Activated CD4-positive, alpha-beta memory T cell treated with anti-CD3 and anti-CD28 coated beads for 36 hours (primary cell): ENCODE data around the gene TMEM232. TPM values are rescaled to one million over a fixed set of nuclear protein-coding genes. Genes with fewer than 3 reads are reported as not detected.

Experiments
- CTCF ChIA-PET: fragments of 350-600 bp; sonication (Branson Sonifier 250); formaldehyde crosslinking; loops from one replicate; lab custom pipeline; 2021; ENCODE audit warnings: antibody characterized with exemption, inconsistent platforms; lab: Charles Lee
- POLR2A ChIA-PET: fragments of 350-600 bp; sonication (Branson Sonifier 250); formaldehyde crosslinking; loops from one replicate; lab custom pipeline; 2021; ENCODE audit warnings: antibody characterized with exemption; lab: Charles Lee
- DNase-seq: peaks from one replicate; pipeline ENCODE4 v3.0.0-alpha.2; 2020
- H3K27ac Mint-ChIP-seq: one replicate; pipeline ENCODE4 v1.8.0; 2021; ENCODE audit warnings: mixed read lengths
- H3K27me3 Mint-ChIP-seq: one replicate; pipeline ENCODE4 v1.8.0; 2021; ENCODE audit warnings: mixed read lengths
- H3K36me3 Mint-ChIP-seq: one replicate; pipeline ENCODE4 v1.8.0; 2021; ENCODE audit warnings: mixed read lengths
- H3K4me1 Mint-ChIP-seq: one replicate; pipeline ENCODE4 v1.8.0; 2021; ENCODE audit warnings: low read depth, mixed read lengths
- H3K4me3 Mint-ChIP-seq: one replicate; pipeline ENCODE4 v1.8.0; 2021; ENCODE audit warnings: mild to moderate bottlenecking, mixed read lengths
- H3K9me3 Mint-ChIP-seq: one replicate; pipeline ENCODE4 v1.8.0; 2021; ENCODE audit warnings: mixed read lengths
- intact Hi-C: fragments of 100-400 bp; cut with micrococcal nuclease; formaldehyde crosslinking; loops from one replicate; pipeline ENCODE4 v1.15.1; 2023
- total RNA-seq, 2 experiments: library from RNA; stranded (reverse); gene quantifications; one replicate each; pipeline ENCODE4 v1.2.3, GENCODE V29; 2021

The TMEM232 gene
- total RNA-seq, 2 experiments from 2014 or later, result 0.74 to 0.92 TPM

DNA sequence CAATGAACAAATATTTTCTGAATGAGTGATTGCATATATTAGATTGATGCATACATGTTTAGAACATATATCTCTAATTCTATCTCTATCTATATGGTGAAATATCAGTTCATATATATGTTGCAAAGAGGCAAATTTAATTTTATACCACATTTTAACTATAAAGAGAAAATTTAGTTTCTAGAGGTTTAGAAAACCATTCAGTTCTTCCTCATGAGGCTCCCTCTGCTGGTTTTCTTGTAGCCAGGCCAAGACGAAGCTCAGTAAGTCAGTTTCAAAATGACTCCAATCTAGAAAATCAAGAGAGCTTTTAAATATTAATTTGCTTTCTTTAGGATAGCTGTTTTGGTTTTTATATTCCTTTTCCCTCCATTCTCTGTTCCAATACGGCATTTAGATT is 312.1 kb downstream of the TMEM232 start:
- Mint-ChIP-seq H3K9me3 (no peaks in the 10 kb centered on the region), H3K4me3 (no peak overlapping the region), H3K27ac (no peak overlapping the region), H3K36me3 (no peaks in the 10 kb centered on the region), H3K4me1 (no peaks in the 10 kb centered on the region), H3K27me3 (no peaks in the 10 kb centered on the region)
- ChIA-PET POLR2A (no interaction called here), CTCF (interaction anchor here (0.6 to 1.3 kb wide), 3 partner anchors 147 to 1611 kb away, joined by 3 to 4 read pairs (median 4); no protein-coding TSS in a partner anchor)
- intact Hi-C loops, result no loop called here
- no peak for DNase-seq

DNA sequence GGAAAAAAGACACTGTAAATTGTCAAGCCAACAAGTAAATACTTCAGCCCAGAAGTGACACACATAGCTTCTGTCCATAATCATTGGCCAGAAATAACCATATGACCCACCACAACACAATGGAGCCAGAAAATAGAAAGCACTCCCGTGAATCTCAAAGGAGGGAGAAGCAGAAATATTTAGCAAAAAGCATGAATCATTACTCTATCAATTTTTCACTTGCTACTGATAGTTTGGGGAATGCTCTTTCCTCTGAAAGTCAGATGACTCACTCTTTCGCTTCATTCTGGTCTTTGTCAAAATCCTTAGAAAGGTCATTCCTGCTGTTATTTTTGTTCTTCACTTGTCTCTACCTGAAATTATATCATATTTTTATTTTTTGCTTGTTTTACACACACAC is 312.6 kb downstream of the TMEM232 start:
- CTCF ChIA-PET, result interaction anchor here (0.9 to 1.3 kb wide), 2 partner anchors 147 to 176 kb away, joined by 3 to 4 read pairs; no protein-coding TSS in a partner anchor
- intact Hi-C loops, result no loop called here
- POLR2A ChIA-PET, result no interaction called here
- Mint-ChIP-seq H3K36me3 (no peaks in the 10 kb centered on the region), H3K4me3 (no peak overlapping the region), H3K4me1 (no peaks in the 10 kb centered on the region), H3K27me3 (no peaks in the 10 kb centered on the region), H3K27ac (no peak overlapping the region), H3K9me3 (no peaks in the 10 kb centered on the region)
- no peak for DNase-seq

DNA sequence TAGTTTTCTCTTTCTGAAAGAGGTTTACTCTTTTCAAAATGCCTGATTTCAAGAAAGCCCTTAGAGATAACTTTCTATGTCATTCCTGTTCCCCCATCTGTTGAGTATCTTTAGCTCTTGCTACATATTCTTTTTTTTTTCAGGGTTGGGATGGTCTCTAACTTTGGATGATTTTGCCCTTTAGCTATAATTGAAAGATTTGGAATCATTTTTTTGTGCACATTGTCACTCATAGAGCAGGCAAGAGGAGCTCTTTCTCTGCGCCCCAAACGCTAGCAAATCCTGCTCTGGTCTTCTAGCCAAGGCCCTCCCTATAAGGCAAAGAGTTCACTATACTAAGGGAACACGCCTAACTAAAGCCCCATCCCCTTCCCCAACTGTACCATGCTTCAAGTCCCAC is 316.9 kb downstream of the TMEM232 start:
- H3K9me3 Mint-ChIP-seq, result no peaks in the 10 kb centered on the region
- no peaks in the 10 kb centered on the region for H3K4me1 Mint-ChIP-seq
- no peaks in the 10 kb centered on the region for H3K36me3 Mint-ChIP-seq
- no peak overlapping the region for H3K4me3 Mint-ChIP-seq
- POLR2A ChIA-PET, result no interaction called here
- no peak overlapping the region for H3K27ac Mint-ChIP-seq
- DNase-seq, result no peak
- CTCF ChIA-PET, result no interaction called here
- intact Hi-C loops, result no loop called here
- no peaks in the 10 kb centered on the region for H3K27me3 Mint-ChIP-seq

DNA sequence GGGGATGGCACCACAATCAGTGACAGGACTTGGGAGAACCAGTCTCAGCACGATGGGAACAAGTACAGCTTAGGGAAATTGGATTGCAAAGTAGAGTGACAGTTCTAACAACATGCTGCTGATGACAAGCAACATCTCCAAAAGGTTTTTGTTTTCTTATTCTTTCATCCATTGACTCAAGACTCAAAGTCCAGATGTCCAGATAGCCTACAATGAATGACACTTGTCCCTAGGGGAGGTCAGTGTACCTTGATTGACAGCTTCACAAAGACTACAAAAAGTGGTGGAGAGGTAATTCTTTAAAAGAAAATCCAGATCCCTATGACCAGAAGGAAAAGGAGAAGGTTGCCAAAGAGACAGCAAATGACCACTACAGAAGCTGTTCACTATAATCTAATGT is 323.9 kb downstream of the TMEM232 start:
- H3K9me3 Mint-ChIP-seq, result no peaks in the 10 kb centered on the region
- DNase-seq, result no peak
- ChIA-PET POLR2A (no interaction called here), CTCF (interaction anchor here (0.6 kb wide), 1 partner anchor 46 kb away, joined by 3 read pairs; no protein-coding TSS in a partner anchor)
- H3K27me3 Mint-ChIP-seq, result no peaks in the 10 kb centered on the region
- H3K27ac Mint-ChIP-seq, result no peak overlapping the region
- intact Hi-C loops, result no loop called here
- no peaks in the 10 kb centered on the region for H3K4me1 Mint-ChIP-seq
- H3K36me3 Mint-ChIP-seq, result no peaks in the 10 kb centered on the region
- H3K4me3 Mint-ChIP-seq, result no peak overlapping the region

DNA sequence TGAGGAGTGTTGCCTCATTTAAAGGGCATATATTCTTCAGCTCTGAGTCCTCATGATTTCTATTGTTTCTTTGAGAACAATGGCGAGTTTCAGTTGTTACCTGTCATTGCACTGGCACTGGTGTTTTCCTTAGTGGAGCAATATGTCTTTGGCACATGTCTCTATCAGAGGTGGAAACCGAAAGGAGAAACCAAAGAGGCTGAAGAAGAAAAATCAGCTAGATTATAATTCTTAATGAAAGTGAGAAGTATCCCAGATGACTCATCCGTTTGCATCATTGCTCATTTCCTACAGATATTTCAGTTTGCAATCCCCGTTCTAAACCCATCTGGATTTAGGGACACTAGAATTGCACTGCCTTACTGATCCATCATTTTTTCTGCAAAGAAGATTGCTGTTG is 324.6 kb downstream of the TMEM232 start:
- Mint-ChIP-seq H3K4me1 (no peaks in the 10 kb centered on the region), H3K4me3 (no peak overlapping the region), H3K9me3 (no peaks in the 10 kb centered on the region), H3K27me3 (no peaks in the 10 kb centered on the region), H3K27ac (no peak overlapping the region), H3K36me3 (no peaks in the 10 kb centered on the region)
- ChIA-PET CTCF (no interaction called here), POLR2A (no interaction called here)
- intact Hi-C loops, result no loop called here
- no peak for DNase-seq

DNA sequence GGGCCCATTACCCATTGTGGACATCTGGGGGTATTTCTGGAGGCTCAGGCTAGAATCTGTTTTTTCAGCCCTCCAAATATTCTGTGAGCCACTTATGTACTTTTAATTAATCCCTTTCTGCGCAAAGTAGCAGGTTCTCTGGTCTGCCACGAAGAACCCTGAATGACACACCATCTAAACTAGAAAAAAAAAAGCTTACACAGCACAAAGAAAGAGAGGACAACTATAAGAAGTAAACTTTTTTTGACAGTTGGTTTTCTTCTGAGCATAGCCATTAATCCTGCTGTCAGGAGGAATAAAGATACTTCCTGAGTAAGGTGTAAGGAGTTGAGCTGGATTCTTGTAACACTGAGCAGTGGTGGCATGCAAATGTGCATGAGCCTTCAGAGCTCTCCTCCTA is 327.5 kb downstream of the TMEM232 start:
- no peak overlapping the region for H3K4me3 Mint-ChIP-seq
- no peaks in the 10 kb centered on the region for H3K27me3 Mint-ChIP-seq
- no peak for DNase-seq
- ChIA-PET CTCF (no interaction called here), POLR2A (no interaction called here)
- no peaks in the 10 kb centered on the region for H3K4me1 Mint-ChIP-seq
- H3K27ac Mint-ChIP-seq, result no peak overlapping the region
- no peaks in the 10 kb centered on the region for H3K36me3 Mint-ChIP-seq
- intact Hi-C loops, result no loop called here
- H3K9me3 Mint-ChIP-seq, result no peaks in the 10 kb centered on the region

DNA sequence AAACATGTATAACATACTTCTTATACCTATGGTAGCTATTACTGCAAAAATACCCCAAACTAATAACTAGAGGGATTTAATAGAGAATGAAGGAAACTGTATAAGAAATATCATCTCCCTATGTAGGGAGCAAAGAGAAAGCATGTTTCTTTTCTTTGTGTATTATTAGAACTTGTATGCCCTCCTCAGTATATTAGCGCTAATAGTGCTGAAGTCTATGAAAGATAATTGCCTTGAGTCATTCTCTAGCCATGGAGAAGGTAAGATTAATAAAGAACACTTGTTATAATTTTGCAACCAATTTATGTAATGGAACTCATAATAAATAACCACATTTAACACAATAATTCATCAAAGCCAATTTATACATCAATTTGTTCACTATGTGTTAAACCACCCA is 329.2 kb downstream of the TMEM232 start:
- Mint-ChIP-seq H3K36me3 (no peaks in the 10 kb centered on the region), H3K9me3 (no peaks in the 10 kb centered on the region), H3K27me3 (no peaks in the 10 kb centered on the region), H3K4me3 (no peak overlapping the region), H3K4me1 (no peaks in the 10 kb centered on the region), H3K27ac (no peak overlapping the region)
- no peak for DNase-seq
- POLR2A ChIA-PET, result no interaction called here
- CTCF ChIA-PET, result no interaction called here
- intact Hi-C loops, result no loop called here

DNA sequence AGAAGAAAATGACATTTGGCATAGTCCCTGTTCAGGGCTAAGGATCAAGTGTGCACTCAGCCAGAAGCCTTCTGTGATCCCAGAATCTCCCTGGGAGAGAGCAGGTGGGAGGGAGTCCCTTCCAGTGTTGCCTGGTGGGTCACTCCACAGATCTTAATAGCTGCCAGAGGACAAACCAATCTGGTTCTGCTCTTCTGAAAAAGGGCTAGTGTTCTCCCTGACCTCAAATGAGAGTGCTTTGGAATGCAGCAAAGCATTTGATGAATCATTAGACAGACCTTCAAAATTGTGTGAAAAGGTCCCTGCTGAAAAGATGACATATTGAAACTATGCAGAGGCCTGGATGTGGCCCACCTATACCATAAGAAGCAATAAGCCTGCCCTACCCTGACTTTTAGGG is 339.7 kb downstream of the TMEM232 start:
- H3K4me1 Mint-ChIP-seq, result no peaks in the 10 kb centered on the region
- no peaks in the 10 kb centered on the region for H3K36me3 Mint-ChIP-seq
- H3K27ac Mint-ChIP-seq, result no peak overlapping the region
- ChIA-PET POLR2A (no interaction called here), CTCF (no interaction called here)
- no peak overlapping the region for H3K4me3 Mint-ChIP-seq
- intact Hi-C loops, result no loop called here
- DNase-seq, result no peak
- no peaks in the 10 kb centered on the region for H3K27me3 Mint-ChIP-seq
- H3K9me3 Mint-ChIP-seq, result no peaks in the 10 kb centered on the region

DNA sequence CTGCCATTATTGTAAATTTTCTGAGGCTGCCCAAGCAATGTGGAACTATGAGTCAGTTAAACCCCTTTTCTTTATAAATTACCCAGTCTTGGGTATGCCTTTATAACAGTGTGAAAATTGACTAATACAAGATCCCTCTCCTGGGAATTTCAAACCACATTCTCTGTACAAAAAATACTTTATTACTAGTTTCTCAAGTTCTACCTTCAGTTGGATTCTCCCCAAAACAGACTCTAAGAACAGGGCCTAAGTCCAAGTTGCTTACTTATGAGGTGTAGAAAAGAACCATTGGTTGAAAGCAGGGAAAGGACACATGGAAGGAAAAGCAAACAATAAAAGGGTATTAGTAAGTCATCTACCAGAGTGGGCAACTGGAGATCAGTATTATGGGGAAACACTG is 343.2 kb downstream of the TMEM232 start:
- intact Hi-C loops, result no loop called here
- DNase-seq, result no peak
- no peak overlapping the region for H3K27ac Mint-ChIP-seq
- H3K4me3 Mint-ChIP-seq, result no peak overlapping the region
- POLR2A ChIA-PET, result no interaction called here
- H3K36me3 Mint-ChIP-seq, result no peaks in the 10 kb centered on the region
- no peaks in the 10 kb centered on the region for H3K4me1 Mint-ChIP-seq
- H3K27me3 Mint-ChIP-seq, result no peaks in the 10 kb centered on the region
- CTCF ChIA-PET, result no interaction called here
- no peaks in the 10 kb centered on the region for H3K9me3 Mint-ChIP-seq

DNA sequence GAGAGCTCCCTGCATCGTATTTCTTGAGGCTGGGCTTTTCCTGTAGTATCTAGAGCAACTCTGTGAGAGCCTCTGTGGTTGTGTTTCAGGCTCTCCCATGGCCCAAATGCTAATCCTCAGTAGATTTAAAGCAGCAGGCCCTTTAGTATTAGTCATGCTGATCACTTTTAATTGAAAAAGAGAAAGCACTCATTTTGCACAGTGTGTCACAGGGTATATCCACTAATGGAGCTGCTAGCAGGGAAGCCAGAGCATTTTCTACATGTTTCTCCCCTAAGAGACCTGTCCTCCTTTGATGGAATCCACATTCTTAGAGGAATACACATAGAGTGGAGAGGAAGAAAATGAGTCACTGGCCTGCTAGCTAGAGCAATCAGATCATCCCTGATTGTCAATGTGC is 348.5 kb downstream of the TMEM232 start:
- POLR2A ChIA-PET, result no interaction called here
- Mint-ChIP-seq H3K4me1 (no peaks in the 10 kb centered on the region), H3K4me3 (no peak overlapping the region), H3K27ac (no peak overlapping the region), H3K36me3 (no peaks in the 10 kb centered on the region), H3K27me3 (no peaks in the 10 kb centered on the region), H3K9me3 (no peaks in the 10 kb centered on the region)
- intact Hi-C loops, result no loop called here
- CTCF ChIA-PET, result no interaction called here
- no peak for DNase-seq

DNA sequence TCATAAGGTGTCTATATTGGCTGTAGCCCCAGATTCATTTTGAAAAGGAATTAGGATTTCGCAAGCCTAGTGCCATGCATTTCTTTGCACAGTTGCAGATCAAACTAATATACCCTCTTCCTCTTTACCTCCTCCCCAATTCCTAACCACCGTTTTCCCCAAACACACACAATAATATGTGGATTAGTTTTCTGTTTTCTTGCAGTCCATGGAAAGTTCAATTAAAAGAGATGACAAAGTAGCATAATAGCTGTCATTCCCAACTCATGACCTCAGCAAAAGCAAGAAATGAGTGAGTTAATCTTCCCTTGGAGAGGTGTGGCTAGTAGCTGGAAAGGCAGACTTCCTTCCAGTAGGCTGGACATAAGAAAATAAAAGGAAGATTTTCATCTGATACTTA is 349.1 kb downstream of the TMEM232 start:
- Mint-ChIP-seq H3K36me3 (no peaks in the 10 kb centered on the region), H3K4me1 (no peaks in the 10 kb centered on the region), H3K27me3 (no peaks in the 10 kb centered on the region), H3K4me3 (no peak overlapping the region), H3K27ac (no peak overlapping the region), H3K9me3 (no peaks in the 10 kb centered on the region)
- DNase-seq, result no peak
- intact Hi-C loops, result no loop called here
- POLR2A ChIA-PET, result no interaction called here
- CTCF ChIA-PET, result no interaction called here

DNA sequence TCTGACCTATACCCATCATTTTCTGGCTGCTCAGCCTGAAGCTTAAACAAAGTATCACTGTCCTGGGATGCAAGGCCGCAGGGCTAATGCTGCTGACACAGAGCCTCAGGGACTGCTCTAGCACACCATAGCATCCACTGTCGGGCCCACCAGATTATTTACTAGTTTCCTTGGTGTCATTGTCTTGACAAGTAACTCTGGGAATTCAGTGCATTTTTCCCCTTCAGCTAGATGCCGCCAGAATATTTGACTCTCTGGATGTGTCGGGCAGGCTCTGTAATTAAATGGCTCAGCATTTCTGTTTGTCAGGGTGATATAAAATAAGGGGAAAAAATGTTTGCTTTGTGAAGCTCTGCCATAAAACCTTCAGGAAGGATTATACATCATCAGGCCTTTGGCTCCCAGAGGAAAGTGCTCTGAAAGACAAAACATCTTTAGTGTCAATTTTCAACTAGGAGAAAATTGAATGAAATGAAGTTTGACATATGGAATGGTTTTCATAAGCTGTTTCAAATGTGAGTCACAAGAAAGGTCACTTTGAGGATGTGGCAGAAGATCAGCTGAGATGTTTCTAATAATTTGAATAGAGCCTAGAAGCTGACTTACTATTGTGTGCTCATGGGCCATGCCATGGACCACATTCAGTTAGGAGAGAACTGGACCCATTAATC is 350.1 kb downstream of the TMEM232 start:
- no peaks in the 10 kb centered on the region for H3K36me3 Mint-ChIP-seq
- ChIA-PET POLR2A (no interaction called here), CTCF (no interaction called here)
- no peak overlapping the region for H3K4me3 Mint-ChIP-seq
- no peak for DNase-seq
- no peaks in the 10 kb centered on the region for H3K4me1 Mint-ChIP-seq
- no peaks in the 10 kb centered on the region for H3K27me3 Mint-ChIP-seq
- intact Hi-C loops, result no loop called here
- no peak overlapping the region for H3K27ac Mint-ChIP-seq
- no peaks in the 10 kb centered on the region for H3K9me3 Mint-ChIP-seq

DNA sequence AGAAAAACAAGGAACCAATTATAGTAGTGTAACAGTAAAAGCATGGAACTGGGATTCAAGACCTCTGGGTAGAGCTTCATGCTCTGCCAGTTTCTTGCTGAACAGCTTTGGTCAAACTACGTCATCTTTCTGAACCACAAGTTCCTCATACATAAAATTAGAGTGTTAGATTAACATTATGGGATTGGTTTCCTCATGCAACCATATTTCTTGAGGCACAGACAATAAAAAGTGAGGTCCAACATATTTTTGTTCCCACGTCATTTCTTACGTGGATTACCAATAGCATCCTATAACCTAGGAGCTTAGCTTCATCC is 354.8 kb downstream of the TMEM232 start:
- H3K27me3 Mint-ChIP-seq, result peaks cover 2% of the 10 kb centered on the region
- H3K4me1 Mint-ChIP-seq, result no peaks in the 10 kb centered on the region
- CTCF ChIA-PET, result interaction anchor here (0.6 kb wide), 1 partner anchor 10 kb away, joined by 3 read pairs; no protein-coding TSS in a partner anchor
- no peak overlapping the region for H3K4me3 Mint-ChIP-seq
- H3K27ac Mint-ChIP-seq, result no peak overlapping the region
- intact Hi-C loops, result no loop called here
- no peaks in the 10 kb centered on the region for H3K9me3 Mint-ChIP-seq
- H3K36me3 Mint-ChIP-seq, result no peaks in the 10 kb centered on the region
- POLR2A ChIA-PET, result no interaction called here
- no peak for DNase-seq
